Measurements from ENCODE around the gene SLC9B1. TPM values are rescaled to one million over a fixed set of nuclear protein-coding genes. Genes with fewer than 3 reads are reported as not detected.

The SLC9B1 gene
- total and polyA plus RNA-seq, 2 of the 13 experiments (the other 11 are each of a cell fraction or from before 2014, with no cell fraction given): 0.17 to 0.20 TPM

DNA sequence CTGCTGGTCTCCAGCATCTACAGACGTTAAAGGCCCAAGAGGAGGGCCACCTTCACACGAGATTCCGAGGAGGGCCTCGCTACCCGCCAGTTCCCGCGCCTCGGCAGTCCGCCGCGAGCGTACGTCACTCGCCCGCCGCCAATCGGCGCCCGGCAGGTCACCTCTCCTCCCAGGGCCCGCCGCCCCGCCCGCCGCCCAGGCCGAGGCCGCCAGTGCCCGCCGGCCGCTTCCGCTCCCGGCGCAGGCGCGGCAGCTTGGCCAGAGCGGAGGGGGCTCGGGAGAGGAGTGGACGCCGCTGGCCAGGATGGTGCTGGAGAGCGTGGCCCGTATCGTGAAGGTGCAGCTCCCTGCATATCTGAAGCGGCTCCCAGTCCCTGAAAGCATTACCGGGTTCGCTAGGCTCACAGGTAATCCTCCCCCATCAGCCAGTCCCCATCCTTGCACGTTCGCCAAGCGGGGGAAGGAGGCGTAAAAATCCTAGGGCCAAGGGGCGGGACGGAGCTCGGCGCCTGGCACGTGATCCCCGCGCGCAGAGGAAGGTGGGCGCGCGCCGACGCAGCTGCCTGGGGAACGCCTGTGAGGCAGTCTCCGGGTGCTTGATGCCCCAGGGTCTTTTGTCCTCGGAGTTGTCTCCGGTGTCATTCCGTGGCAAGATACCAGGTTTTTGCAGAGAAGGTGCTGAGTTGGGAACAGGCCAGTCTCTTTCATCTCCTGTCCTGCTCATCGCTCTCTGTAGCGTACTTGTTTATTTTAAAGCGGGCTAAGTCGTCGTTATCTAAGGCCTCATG, 150.5 kb downstream of the SLC9B1 start, which contains the start of gene CISD2 (continued):
- TF ChIP-seq GABPA (IDR thresholded peaks at IDR 0.05; ENCODE audit: low read depth, low read length) (0 out of 2 replicates have a peak, but pooled peaks have one; percentile 21), GABPA (CRISPR knock-in tag; IDR thresholded peaks at IDR 0.05; ENCODE audit: low read depth) (0 out of 2 replicates have a peak, but pooled peaks have one; percentile 40), NFYC (CRISPR knock-in tag; IDR thresholded peaks at IDR 0.05) (peak; percentile 59), TCF7L2 (IDR thresholded peaks at IDR 0.05; ENCODE audit: low read depth, low read length) (no peak), SIN3B (IDR thresholded peaks at IDR 0.05; ENCODE audit: low read length) (no peak), KDM4B (CRISPR knock-in tag; IDR thresholded peaks at IDR 0.05) (peak; percentile 92)
- TF ChIP-seq, protein P1, sequence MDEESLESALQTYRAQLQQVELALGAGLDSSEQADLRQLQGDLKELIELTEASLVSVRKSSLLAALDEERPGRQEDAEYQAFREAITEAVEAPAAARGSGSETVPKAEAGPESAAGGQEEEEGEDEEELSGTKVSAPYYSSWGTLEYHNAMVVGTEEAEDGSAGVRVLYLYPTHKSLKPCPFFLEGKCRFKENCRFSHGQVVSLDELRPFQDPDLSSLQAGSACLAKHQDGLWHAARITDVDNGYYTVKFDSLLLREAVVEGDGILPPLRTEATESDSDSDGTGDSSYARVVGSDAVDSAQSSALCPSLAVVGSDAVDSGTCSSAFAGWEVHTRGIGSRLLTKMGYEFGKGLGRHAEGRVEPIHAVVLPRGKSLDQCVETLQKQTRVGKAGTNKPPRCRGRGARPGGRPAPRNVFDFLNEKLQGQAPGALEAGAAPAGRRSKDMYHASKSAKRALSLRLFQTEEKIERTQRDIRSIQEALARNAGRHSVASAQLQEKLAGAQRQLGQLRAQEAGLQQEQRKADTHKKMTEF (CRISPR knock-in tag; IDR thresholded peaks at IDR 0.05): peak; percentile 95
- TF ChIP-seq, protein P2, sequence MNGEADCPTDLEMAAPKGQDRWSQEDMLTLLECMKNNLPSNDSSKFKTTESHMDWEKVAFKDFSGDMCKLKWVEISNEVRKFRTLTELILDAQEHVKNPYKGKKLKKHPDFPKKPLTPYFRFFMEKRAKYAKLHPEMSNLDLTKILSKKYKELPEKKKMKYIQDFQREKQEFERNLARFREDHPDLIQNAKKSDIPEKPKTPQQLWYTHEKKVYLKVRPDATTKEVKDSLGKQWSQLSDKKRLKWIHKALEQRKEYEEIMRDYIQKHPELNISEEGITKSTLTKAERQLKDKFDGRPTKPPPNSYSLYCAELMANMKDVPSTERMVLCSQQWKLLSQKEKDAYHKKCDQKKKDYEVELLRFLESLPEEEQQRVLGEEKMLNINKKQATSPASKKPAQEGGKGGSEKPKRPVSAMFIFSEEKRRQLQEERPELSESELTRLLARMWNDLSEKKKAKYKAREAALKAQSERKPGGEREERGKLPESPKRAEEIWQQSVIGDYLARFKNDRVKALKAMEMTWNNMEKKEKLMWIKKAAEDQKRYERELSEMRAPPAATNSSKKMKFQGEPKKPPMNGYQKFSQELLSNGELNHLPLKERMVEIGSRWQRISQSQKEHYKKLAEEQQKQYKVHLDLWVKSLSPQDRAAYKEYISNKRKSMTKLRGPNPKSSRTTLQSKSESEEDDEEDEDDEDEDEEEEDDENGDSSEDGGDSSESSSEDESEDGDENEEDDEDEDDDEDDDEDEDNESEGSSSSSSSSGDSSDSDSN (CRISPR knock-in tag; IDR thresholded peaks at IDR 0.05): peak; percentile 67; the same call in 1 of the 2 replicates
